ENCODE data around the gene IL32.

The IL32 gene

GRCh38 chr16:3025032-3026002, 40.1 kb upstream of the IL32 start:
- Histone ChIP-seq H3K9me2 (replicated peaks; ENCODE audit: insufficient read depth, low read length) (no peaks in the 10 kb centered on the region), H3K36me3 (replicated peaks; ENCODE audit: insufficient read depth, low read length) (no peaks in the 10 kb centered on the region), H3K9ac (ENCODE audit: low read length) (no peak overlapping the region), H3K4me2 (ENCODE audit: low read depth, low read length) (no peak overlapping the region), H3K79me2 (ENCODE audit: low read length) (no peaks in the 10 kb centered on the region), H4K20me1 (ENCODE audit: insufficient read depth, low read length) (no peaks in the 10 kb centered on the region), H3K4me3 (ENCODE audit: low read length) (no peak overlapping the region), H3K9me3 (replicated peaks; ENCODE audit: insufficient read depth, low read length) (no peaks in the 10 kb centered on the region), H3F3A (ENCODE audit: insufficient read depth, low read length) (0 out of 2 replicates have a peak, but pooled peaks cover 14% of the 10 kb centered on the region), H3K27me3 (replicated peaks; ENCODE audit: insufficient read depth, low read length) (peaks cover 24% of the 10 kb centered on the region), H3K27ac (ENCODE audit: low read length) (no peak overlapping the region), H3K4me1 (ENCODE audit: low read length) (peaks cover 8% of the 10 kb centered on the region), H2AFZ (ENCODE audit: low read length) (no peak overlapping the region)
- no peak for TF ChIP-seq CTCF (IDR thresholded peaks at IDR 0.05; ENCODE audit: low read length)
- TF ChIP-seq EZH2phosphoT487 (IDR thresholded peaks at IDR 0.05; ENCODE audit: low read length), result no peak
- no peak for TF ChIP-seq EZH2 (optimal IDR thresholded peaks at IDR 0.05; ENCODE audit: low read depth, low read length)
- DNase-seq, result no peak

- Histone ChIP-seq H3K4me2 (ENCODE audit: low read depth, low read length) (no peak overlapping the region), H3F3A (ENCODE audit: insufficient read depth, low read length) (0 out of 2 replicates have a peak, but pooled peaks cover 14% of the 10 kb centered on the region), H3K36me3 (replicated peaks; ENCODE audit: insufficient read depth, low read length) (no peaks in the 10 kb centered on the region), H3K4me1 (ENCODE audit: low read length) (peaks cover 4% of the 10 kb centered on the region), H3K79me2 (ENCODE audit: low read length) (no peaks in the 10 kb centered on the region), H4K20me1 (ENCODE audit: insufficient read depth, low read length) (no peaks in the 10 kb centered on the region), H3K9me2 (replicated peaks; ENCODE audit: insufficient read depth, low read length) (no peaks in the 10 kb centered on the region), H3K27me3 (replicated peaks; ENCODE audit: insufficient read depth, low read length) (peaks cover 31% of the 10 kb centered on the region), H3K9me3 (replicated peaks; ENCODE audit: insufficient read depth, low read length) (no peaks in the 10 kb centered on the region), H2AFZ (ENCODE audit: low read length) (no peak overlapping the region), H3K9ac (ENCODE audit: low read length) (no peak overlapping the region), H3K27ac (ENCODE audit: low read length) (no peak overlapping the region), H3K4me3 (ENCODE audit: low read length) (no peak overlapping the region)
- DNase-seq, result no peak
- TF ChIP-seq CTCF (IDR thresholded peaks at IDR 0.05; ENCODE audit: low read length), result no peak
- TF ChIP-seq EZH2phosphoT487 (IDR thresholded peaks at IDR 0.05; ENCODE audit: low read length), result no peak
- no peak for TF ChIP-seq EZH2 (optimal IDR thresholded peaks at IDR 0.05; ENCODE audit: low read depth, low read length)
These were observed 39.4 kb upstream of the IL32 start for GRCh38 chr16:3026003-3026378.

- TF ChIP-seq CTCF (IDR thresholded peaks at IDR 0.05; ENCODE audit: low read length), result no peak
- TF ChIP-seq EZH2phosphoT487 (IDR thresholded peaks at IDR 0.05; ENCODE audit: low read length), result no peak
- TF ChIP-seq EZH2 (optimal IDR thresholded peaks at IDR 0.05; ENCODE audit: low read depth, low read length), result no peak
- no peak overlapping the region for H3K9ac ChIP-seq (ENCODE audit: low read length)
- H3K36me3 ChIP-seq (replicated peaks; ENCODE audit: insufficient read depth, low read length), result no peaks in the 10 kb centered on the region
These were observed 38.6 kb upstream of the IL32 start for GRCh38 chr16:3026609-3027488.

More at GRCh38 chr16:3026609-3027488, 38.6 kb upstream of the IL32 start:
- no peaks in the 10 kb centered on the region for H3K79me2 ChIP-seq (ENCODE audit: low read length)
- peaks cover 39% of the 10 kb centered on the region for H3K27me3 ChIP-seq (replicated peaks; ENCODE audit: insufficient read depth, low read length)
- 0 out of 2 replicates have a peak, but pooled peaks cover 14% of the 10 kb centered on the region for H3F3A ChIP-seq (ENCODE audit: insufficient read depth, low read length)
- no peak overlapping the region for H3K27ac ChIP-seq (ENCODE audit: low read length)
- H3K4me2 ChIP-seq (ENCODE audit: low read depth, low read length), result no peak overlapping the region
- no peak for DNase-seq
- no peak overlapping the region for H3K4me3 ChIP-seq (ENCODE audit: low read length)
- H4K20me1 ChIP-seq (ENCODE audit: insufficient read depth, low read length), result no peaks in the 10 kb centered on the region
- peaks cover 4% of the 10 kb centered on the region for H3K4me1 ChIP-seq (ENCODE audit: low read length)
- H3K9me2 ChIP-seq (replicated peaks; ENCODE audit: insufficient read depth, low read length), result no peaks in the 10 kb centered on the region
- H2AFZ ChIP-seq (ENCODE audit: low read length), result no peak overlapping the region
- H3K9me3 ChIP-seq (replicated peaks; ENCODE audit: insufficient read depth, low read length), result no peaks in the 10 kb centered on the region
